Endothelial cell of umbilical vein (primary cell): ENCODE measurements around the gene APBA2. TPM values are rescaled to one million over a fixed set of nuclear protein-coding genes. Genes with fewer than 3 reads are reported as not detected.

Experiments
- BruUV-seq: library from RNA; stranded (reverse); fragments of 400-500 nt; replicated peaks from 2 replicates; lab custom pipeline; 2021; lab: Mats Ljungman, UMichigan
- CTCF ChIA-PET: fragments of 300-600, 350-600 bp; sonication (Branson Sonifier 250); formaldehyde crosslinking; loops from one replicate; lab custom pipeline; 2021; ENCODE audit warnings: antibody characterized with exemption, inconsistent platforms; lab: Charles Lee
- POLR2A ChIA-PET: fragments of 300-600, 350-600 bp; sonication (Branson Sonifier 250); formaldehyde crosslinking; loops from one replicate; lab custom pipeline; 2021; ENCODE audit warnings: antibody characterized with exemption, inconsistent platforms; lab: Charles Lee
- DNase-seq: peaks from one replicate; pipeline ENCODE4 v3.0.0-alpha.2; 2011; ENCODE audit warnings: low read depth, low spot score
- FAIRE-seq: peaks from 2 replicates; lab custom pipeline; 2011; peaks lifted over from hg19 to GRCh38; lab: Jason Lieb, UNC
- H2AFZ ChIP-seq: 2 replicates; pipeline ENCODE4 v1.6.0; 2012; ENCODE audit warnings: low read depth, low read length, control low read depth, inconsistent platforms
- H3K27ac ChIP-seq: 2 replicates; pipeline ENCODE4 v1.5.1; 2011; ENCODE audit warnings: low read depth, mild to moderate bottlenecking, control low read depth, low read length, moderate library complexity; ENCODE audit not compliant: insufficient read depth
- H3K27me3 ChIP-seq, 2 experiments: 2 replicates each; pipeline versions ENCODE4 v1.6.0 to v1.6.1; 2011; ENCODE audit warnings: low read length in 2 of 2, mixed read lengths in 1 of 2; ENCODE audit not compliant: control insufficient read depth in 2 of 2, insufficient read depth in 2 of 2
- H3K36me3 ChIP-seq, 2 experiments: 2 replicates in 1 of 2; 3 replicates in 1 of 2; pipeline ENCODE4 v1.5.1; 2011; ENCODE audit warnings: low read length in 2 of 2, mild to moderate bottlenecking in 1 of 2, moderate library complexity in 1 of 2; ENCODE audit not compliant: control insufficient read depth in 2 of 2, insufficient read depth in 2 of 2; ENCODE audit errors: extremely low read depth in 1 of 2
- H3K4me1 ChIP-seq: 3 replicates; pipeline ENCODE4 v1.5.1; 2011; ENCODE audit warnings: mild to moderate bottlenecking, low read length; ENCODE audit not compliant: control insufficient read depth, insufficient read depth; ENCODE audit errors: extremely low read depth
- H3K4me2 ChIP-seq: 2 replicates; pipeline ENCODE4 v1.6.1; 2011; ENCODE audit warnings: low read length, control low read depth, mixed read lengths; ENCODE audit not compliant: insufficient read depth
- H3K4me3 ChIP-seq, 3 experiments: fragments of 200-600 bp in 1 of 3; sonication (generic), shearing (Covaris generic) in 1 of 3; replicated peaks in 1 of 3; 2 replicates each; pipeline ENCODE4 v1.5.1; 2011 to 2016; ENCODE audit warnings: control low read depth in 3 of 3, low read length in 3 of 3, mild to moderate bottlenecking in 2 of 3, inconsistent platforms in 1 of 3, low read depth in 1 of 3, moderate library complexity in 1 of 3; ENCODE audit not compliant: insufficient read depth in 1 of 3
- H3K79me2 ChIP-seq: 2 replicates; pipeline ENCODE4 v1.6.0; 2012; ENCODE audit warnings: low read length, inconsistent platforms; ENCODE audit not compliant: control insufficient read depth, insufficient read depth
- H3K9ac ChIP-seq: replicated peaks from 2 replicates; pipeline ENCODE3; 2011; ENCODE audit warnings: low read length, control low read depth; ENCODE audit not compliant: insufficient read depth; ENCODE audit errors: extremely low read depth
- H3K9me1 ChIP-seq: replicated peaks from 3 replicates; pipeline ENCODE4 v1.6.0; 2011; ENCODE audit warnings: mild to moderate bottlenecking, low read length; ENCODE audit not compliant: control insufficient read depth, insufficient read depth; ENCODE audit errors: extremely low read depth
- H3K9me3 ChIP-seq: replicated peaks from 2 replicates; pipeline ENCODE4 v1.5.1; 2012; ENCODE audit warnings: low read length, inconsistent platforms; ENCODE audit not compliant: control insufficient read depth, insufficient read depth
- H4K20me1 ChIP-seq: replicated peaks from 2 replicates; pipeline ENCODE3; 2011; ENCODE audit warnings: mild to moderate bottlenecking, low read length; ENCODE audit not compliant: control insufficient read depth, insufficient read depth; ENCODE audit errors: extremely low read depth
- CTCF ChIP-seq, 2 donors: IDR thresholded peaks; 1 replicate in 1 of 2; 2 replicates in 1 of 2; pipeline ENCODE4 v1.5.1; 2011; ENCODE audit warnings: low read length in 2 of 2, mild to moderate bottlenecking in 2 of 2, moderate library complexity in 2 of 2, control low read depth in 1 of 2, inconsistent platforms in 1 of 2, low read depth in 1 of 2; ENCODE audit not compliant: insufficient read depth in 1 of 2; ENCODE audit errors: extremely low read depth in 1 of 2
- EZH2 ChIP-seq: IDR thresholded peaks from 2 replicates; pipeline ENCODE4 v1.6.1; 2012; ENCODE audit warnings: borderline replicate concordance, low read depth, mild to moderate bottlenecking, moderate library complexity, low read length, inconsistent platforms; ENCODE audit not compliant: severe bottlenecking
- FOS ChIP-seq: IDR thresholded peaks from 2 replicates; pipeline ENCODE4 v1.6.1; 2011; ENCODE audit warnings: mild to moderate bottlenecking, low read length, moderate library complexity, borderline replicate concordance; ENCODE audit not compliant: insufficient read depth
- GATA2 ChIP-seq: IDR thresholded peaks from 2 replicates; pipeline ENCODE4 v1.7.0; 2011; ENCODE audit warnings: low read depth, mild to moderate bottlenecking, moderate library complexity, mixed read lengths, low read length; ENCODE audit not compliant: insufficient read length, insufficient read depth
- JUN ChIP-seq: IDR thresholded peaks from 2 replicates; pipeline ENCODE4 v1.6.1; 2011; ENCODE audit warnings: borderline replicate concordance, low read depth; ENCODE audit not compliant: insufficient read length, insufficient read depth
- MAX ChIP-seq: IDR thresholded peaks from 2 replicates; pipeline ENCODE4 v1.6.1; 2011; ENCODE audit not compliant: insufficient read depth, insufficient read length
- MYC ChIP-seq: IDR thresholded peaks from one replicate; pipeline ENCODE4 v1.6.1; 2011; ENCODE audit warnings: mild to moderate bottlenecking, low read depth, low read length
- POLR2A ChIP-seq: IDR thresholded peaks from 2 replicates; pipeline ENCODE4 v1.6.1; 2012; ENCODE audit warnings: low read depth, mild to moderate bottlenecking, control low read depth, low read length
- POLR2AphosphoS5 ChIP-seq: IDR thresholded peaks from 2 replicates; pipeline ENCODE4 v1.6.1; 2012; ENCODE audit warnings: low read depth, mild to moderate bottlenecking, control low read depth, low read length, moderate library complexity; ENCODE audit not compliant: insufficient read depth
- dilution Hi-C: fragments of 300-500 bp; cut with MboI; formaldehyde crosslinking; loops from one replicate; pipeline ENCODE4 v1.15.0; 2019; ENCODE audit warnings: low sequenced_read_pairs; ENCODE audit not compliant: extremely low pct_ligation_motif_present
- intact Hi-C: fragments of 100-400 bp; cut with micrococcal nuclease; formaldehyde crosslinking; loops from one replicate; pipeline ENCODE4 v1.10.0; 2022
- polyA plus RNA-seq, 4 experiments: library from polyadenylated mRNA; depleted of rRNA in 3 of 4; stranded (reverse) in 3 of 4; unstranded in 1 of 4; fragments of >200 nt; gene quantifications; 2 replicates each; pipeline versions ENCODE4 v1.2.1 to v1.2.3, GENCODE V29; 2011 to 2012; ENCODE audit warnings: missing spikeins in 1 of 4
- total RNA-seq: library from RNA; stranded (reverse); gene quantifications from 2 replicates; pipeline ENCODE4 v1.2.3, GENCODE V29; 2021

The APBA2 gene
- total and polyA plus RNA-seq, 2 donors (not counting 3 experiments of a cell fraction or from before 2014, with no cell fraction given) = 5.7 to 11.1 TPM

GRCh38 chr15:28888302-28888894, 2.6 kb downstream of the APBA2 start:
- Histone ChIP-seq H3K4me1 (peaks cover 4% of the 10 kb centered on the region), H3K27me3 (peaks cover 0 to 2% of the 10 kb centered on the region in 2 experiments), H3K36me3 (no peaks in the 10 kb centered on the region), H3K4me2 (no peak overlapping the region), H3K27ac (no peak overlapping the region), H2AFZ (no peak overlapping the region), H3K9me1 (no peaks in the 10 kb centered on the region), H3K79me2 (no peaks in the 10 kb centered on the region), H3K9me3 (no peaks in the 10 kb centered on the region), H4K20me1 (no peaks in the 10 kb centered on the region), H3K9ac (no peak overlapping the region), H3K4me3 (no peak overlapping the region)
- CTCF ChIA-PET = interaction anchor here (1.2 kb wide), 1 partner anchor 214 kb away, joined by 7 read pairs; no protein-coding TSS in a partner anchor
- no TSS peak for BruUV-seq
- dilution Hi-C loops (no loop called here), intact Hi-C loops (no loop called here)
- no peak for TF ChIP-seq POLR2AphosphoS5
- TF ChIP-seq MAX = no peak
- TF ChIP-seq JUN = no peak
- no peak for TF ChIP-seq MYC
- TF ChIP-seq CTCF (IDR thresholded peaks at IDR 0.05; ENCODE audit: extremely low read depth in 1 of 2, insufficient read depth in 1 of 2, low read depth in 1 of 2, low read length in 2 of 2) = no peak
- TF ChIP-seq EZH2 = no peak
- no peak for TF ChIP-seq FOS
- no peak for TF ChIP-seq GATA2
- no peak for TF ChIP-seq POLR2A
- DNase-seq = no peak
- FAIRE-seq = no peak
- POLR2A ChIA-PET = no interaction called here
